Suprapubic skin (tissue), 4 donors: Measurements from ENCODE around the gene CTXND1. TPM values are rescaled to one million over a fixed set of nuclear protein-coding genes. Genes with fewer than 3 reads are reported as not detected.

Experiments
- DNase-seq, 2 donors: peaks; one replicate each; pipeline ENCODE4 v3.0.0-alpha.2; 2019; ENCODE audit warnings: low spot score in 2 of 2
- H3K27ac ChIP-seq: fragments of 200-600 bp; sonication (generic); one replicate; pipeline ENCODE4 v1.5.1; 2019
- H3K27me3 ChIP-seq: fragments of 200-600 bp; sonication (generic); one replicate; pipeline ENCODE4 v1.5.1; 2019
- H3K36me3 ChIP-seq: fragments of 200-600 bp; sonication (generic); one replicate; pipeline ENCODE4 v1.5.1; 2019
- H3K4me1 ChIP-seq: fragments of 200-600 bp; sonication (generic); one replicate; pipeline ENCODE4 v1.5.1; 2019
- H3K4me3 ChIP-seq: fragments of 200-600 bp; sonication (generic); one replicate; pipeline ENCODE4 v1.5.1; 2019; ENCODE audit warnings: mild to moderate bottlenecking
- H3K9me3 ChIP-seq: fragments of 200-600 bp; sonication (generic); one replicate; pipeline ENCODE4 v1.5.1; 2019
- CTCF ChIP-seq, 2 donors: fragments of 200-600 bp in 1 of 2; fragments of 450-650 bp in 1 of 2; sonication (generic) in 1 of 2; IDR thresholded peaks; one replicate each; pipeline ENCODE4 v1.5.1; 2016 to 2019; ENCODE audit warnings: antibody characterized with exemption in 2 of 2, mild to moderate bottlenecking in 1 of 2, moderate library complexity in 1 of 2
- EP300 ChIP-seq: sonication (generic); formaldehyde crosslinking; IDR thresholded peaks from one replicate; pipeline ENCODE4 v1.6.1; 2017; ENCODE audit warnings: antibody characterized with exemption
- POLR2A ChIP-seq, 2 donors: fragments of 450-650 bp; IDR thresholded peaks; one replicate each; pipeline ENCODE4 v1.6.1; 2017; ENCODE audit warnings: antibody characterized with exemption in 2 of 2, mild to moderate bottlenecking in 2 of 2, moderate library complexity in 2 of 2
- POLR2AphosphoS5 ChIP-seq, 3 donors: sonication (generic); formaldehyde crosslinking; IDR thresholded peaks; one replicate each; pipeline ENCODE4 v1.6.1; 2017; ENCODE audit warnings: antibody characterized with exemption in 3 of 3
- whole genome bisulfite sequencing: methylation state at CpG from one replicate; pipeline ENCODE4 v1.1.5; 2018; 5-methylcytosine and 5-hydroxymethylcytosine counted together
- total RNA-seq, 4 donors: library from RNA; depleted of rRNA; stranded (reverse); fragments of >200 nt; gene quantifications; one replicate each; pipeline ENCODE4 v1.1.0, GENCODE V29; 2016

The CTXND1 gene
- total RNA-seq, 4 donors from 2014 or later, result 0.24 to 0.55 (median 0.49) TPM; not detected in 1

GRCh38 chr15:80288131-80288530 lies 36.1 kb upstream of the CTXND1 start:
- WGBS, result 46% methylated on average over 3 of the region's 4 CpGs
- no peak overlapping the region for H3K4me3 ChIP-seq
- TF ChIP-seq POLR2A (IDR thresholded peaks at IDR 0.05) (no peak), POLR2AphosphoS5 (IDR thresholded peaks at IDR 0.05) (no peak), CTCF (IDR thresholded peaks at IDR 0.05) (no peak), EP300 (no peak)
- no peaks in the 10 kb centered on the region for H3K36me3 ChIP-seq
- H3K27me3 ChIP-seq, result peaks cover 15% of the 10 kb centered on the region
- no peaks in the 10 kb centered on the region for H3K4me1 ChIP-seq
- H3K9me3 ChIP-seq, result no peaks in the 10 kb centered on the region
- DNase-seq, result no peak
- H3K27ac ChIP-seq, result no peak overlapping the region

- Histone ChIP-seq H3K4me3 (no peak overlapping the region), H3K27me3 (peaks cover 11% of the 10 kb centered on the region), H3K4me1 (no peaks in the 10 kb centered on the region), H3K9me3 (no peaks in the 10 kb centered on the region), H3K27ac (no peak overlapping the region), H3K36me3 (no peaks in the 10 kb centered on the region)
- no peak for DNase-seq
- TF ChIP-seq POLR2A (IDR thresholded peaks at IDR 0.05), result no peak
- no peak for TF ChIP-seq POLR2AphosphoS5 (IDR thresholded peaks at IDR 0.05)
- TF ChIP-seq EP300, result no peak
- no peak for TF ChIP-seq CTCF (IDR thresholded peaks at IDR 0.05)
- 67% methylated on average over 7 of the region's 7 CpGs for WGBS
These were observed 34.0 kb upstream of the CTXND1 start for GRCh38 chr15:80286055-80286454.

GRCh38 chr15:80285379-80285778 lies 33.4 kb upstream of the CTXND1 start:
- Histone ChIP-seq H3K36me3 (no peaks in the 10 kb centered on the region), H3K4me3 (no peak overlapping the region), H3K27ac (no peak overlapping the region), H3K4me1 (no peaks in the 10 kb centered on the region), H3K27me3 (peaks cover 11% of the 10 kb centered on the region), H3K9me3 (no peaks in the 10 kb centered on the region)
- no peak for DNase-seq
- no peak for TF ChIP-seq POLR2AphosphoS5 (IDR thresholded peaks at IDR 0.05)
- TF ChIP-seq EP300, result no peak
- TF ChIP-seq CTCF (IDR thresholded peaks at IDR 0.05), result no peak
- no peak for TF ChIP-seq POLR2A (IDR thresholded peaks at IDR 0.05)
- WGBS, result 86% methylated on average over 6 of the region's 8 CpGs

- no peak overlapping the region for H3K27ac ChIP-seq
- WGBS, result 67% methylated on average over 3 of the region's 3 CpGs
- H3K4me1 ChIP-seq, result no peaks in the 10 kb centered on the region
- H3K4me3 ChIP-seq, result no peak overlapping the region
- DNase-seq, result no peak
- no peaks in the 10 kb centered on the region for H3K36me3 ChIP-seq
- TF ChIP-seq CTCF (IDR thresholded peaks at IDR 0.05) (no peak), EP300 (no peak), POLR2A (IDR thresholded peaks at IDR 0.05) (no peak), POLR2AphosphoS5 (IDR thresholded peaks at IDR 0.05) (no peak)
- H3K9me3 ChIP-seq, result no peaks in the 10 kb centered on the region
- peaks cover 8% of the 10 kb centered on the region for H3K27me3 ChIP-seq
These were observed 31.5 kb upstream of the CTXND1 start for GRCh38 chr15:80283531-80283930.

GRCh38 chr15:80277147-80277546 lies 25.1 kb upstream of the CTXND1 start:
- Histone ChIP-seq H3K27me3 (no peaks in the 10 kb centered on the region), H3K27ac (no peak overlapping the region), H3K36me3 (no peaks in the 10 kb centered on the region), H3K9me3 (no peaks in the 10 kb centered on the region), H3K4me1 (no peaks in the 10 kb centered on the region), H3K4me3 (no peak overlapping the region)
- TF ChIP-seq POLR2AphosphoS5 (IDR thresholded peaks at IDR 0.05), result no peak
- no peak for TF ChIP-seq POLR2A (IDR thresholded peaks at IDR 0.05)
- TF ChIP-seq CTCF (IDR thresholded peaks at IDR 0.05), result no peak
- no peak for TF ChIP-seq EP300
- WGBS, result 79% methylated on average over 4 of the region's 6 CpGs
- DNase-seq, result no peak
